Measurements from ENCODE around the gene ALDH5A1. TPM values are rescaled to one million over a fixed set of nuclear protein-coding genes. Genes with fewer than 3 reads are reported as not detected.
A peak's percentile ranks its signal among the peaks of the same experiment; 100 is the strongest.

The ALDH5A1 gene
- total and polyA plus RNA-seq, 2 of the 13 experiments (the other 11 are each of a cell fraction or from before 2014, with no cell fraction given): 12.8 to 32.5 TPM

- TF ChIP-seq SUZ12 (IDR thresholded peaks at IDR 0.05; ENCODE audit: low read depth, low read length) (no peak), RCOR2 (CRISPR knock-in tag; IDR thresholded peaks at IDR 0.05) (no peak), ZNF441 (CRISPR knock-in tag; IDR thresholded peaks at IDR 0.05; ENCODE audit: borderline replicate concordance) (no peak)
Measured at GRCh38 chr6:24524329-24524728, 29.6 kb downstream of the ALDH5A1 start (continued).

GRCh38 chr6:24524805-24525204, 30.0 kb downstream of the ALDH5A1 start:
- no peak overlapping the region for H3K9ac ChIP-seq (ENCODE audit: insufficient read depth, low read depth, low read length)
- BruUV-seq (replicated peaks): no TSS peak
- intact Hi-C loops (cut with micrococcal nuclease; ENCODE audit: unreplicated experiment): loop anchor here (10.0 kb wide), 1 partner anchor 170 kb away; no protein-coding TSS in a partner anchor
- POLR2A ChIA-PET: interaction anchor here (1.2 to 1.6 kb wide), 2 partner anchors 29 to 30 kb away, joined by 3 read pairs; partner anchors contain the start of gene ALDH5A1
- H3K4me3 ChIP-seq (replicated peaks in 1 of 3; ENCODE audit: insufficient read depth in 1 of 3, low read depth in 2 of 3, low read length in 3 of 3): no peak overlapping the region
- H2AFZ ChIP-seq (ENCODE audit: low read length): no peak overlapping the region
- H3K79me2 ChIP-seq (ENCODE audit: insufficient read depth, low read length): no peaks in the 10 kb centered on the region
- ATAC-seq: no peak
- CTCF ChIA-PET (ENCODE audit: low intra/inter-chr PET ratio, low total read pairs): interaction anchor here (1.5 kb wide), 1 partner anchor 171 kb away, joined by 5 read pairs; no protein-coding TSS in a partner anchor
- H4K20me1 ChIP-seq (ENCODE audit: insufficient read depth, low read length): no peaks in the 10 kb centered on the region
- H3K36me3 ChIP-seq (replicated peaks in 1 of 2; ENCODE audit: control insufficient read depth in 1 of 2, insufficient read depth in 2 of 2, low read length in 2 of 2): peaks cover 2 to 21% of the 10 kb centered on the region in 2 experiments; a peak in 3 of 5 replicates
- no peaks in the 10 kb centered on the region for H3K27me3 ChIP-seq (ENCODE audit: control insufficient read depth in 1 of 2, insufficient read depth in 2 of 2, low read length in 2 of 2)
- peak; percentile 33 for DNase-seq (ENCODE audit: low spot score)
- 89% methylated on average over 5 of the region's 5 CpGs for WGBS (ENCODE audit: low lambda C conversion rate)
- FAIRE-seq: peak; percentile 76
- no peak overlapping the region for H3K27ac ChIP-seq (ENCODE audit: extremely low read length, insufficient read depth, low read length)
- in situ Hi-C loops (cut with HindIII; ENCODE audit: extremely low pct_ligation_motif_present, low pct_unique_long_range_greater_than_20kb): loop anchor here (5.0 kb wide), 1 partner anchor 93 kb away; no protein-coding TSS in a partner anchor
- no peak overlapping the region for H3K4me2 ChIP-seq (ENCODE audit: low read depth, low read length)
- no peaks in the 10 kb centered on the region for H3K9me3 ChIP-seq (ENCODE audit: low read length)
- no peaks in the 10 kb centered on the region; the same call in 1 of the 2 replicates for H3K4me1 ChIP-seq (ENCODE audit: insufficient read depth, low read length)
- TF ChIP-seq SMC3 (IDR thresholded peaks at IDR 0.05; ENCODE audit: low read length): 0 out of 2 replicates have a peak, but pooled peaks have one; percentile 29
- TF ChIP-seq MXD4 (CRISPR knock-in tag; IDR thresholded peaks at IDR 0.05): no peak
- peak; percentile 68 for TF ChIP-seq STAG1 (CRISPR knock-in tag; IDR thresholded peaks at IDR 0.05)
- TF ChIP-seq CTCF (CRISPR knock-in tag; IDR thresholded peaks at IDR 0.05): peak; percentile 55
- TF ChIP-seq ZFP37 (CRISPR knock-in tag; IDR thresholded peaks at IDR 0.05; ENCODE audit: borderline replicate concordance): no peak
- no peak for TF ChIP-seq ATF1 (CRISPR knock-in tag; IDR thresholded peaks at IDR 0.05)
- TF ChIP-seq RFXAP (CRISPR knock-in tag; IDR thresholded peaks at IDR 0.05; ENCODE audit: borderline replicate concordance): no peak
- no peak for TF ChIP-seq ZNF350 (CRISPR knock-in tag; IDR thresholded peaks at IDR 0.05; ENCODE audit: borderline replicate concordance, low read depth)
- TF ChIP-seq, protein P1, sequence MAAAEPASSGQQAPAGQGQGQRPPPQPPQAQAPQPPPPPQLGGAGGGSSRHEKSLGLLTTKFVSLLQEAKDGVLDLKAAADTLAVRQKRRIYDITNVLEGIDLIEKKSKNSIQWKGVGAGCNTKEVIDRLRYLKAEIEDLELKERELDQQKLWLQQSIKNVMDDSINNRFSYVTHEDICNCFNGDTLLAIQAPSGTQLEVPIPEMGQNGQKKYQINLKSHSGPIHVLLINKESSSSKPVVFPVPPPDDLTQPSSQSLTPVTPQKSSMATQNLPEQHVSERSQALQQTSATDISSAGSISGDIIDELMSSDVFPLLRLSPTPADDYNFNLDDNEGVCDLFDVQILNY (CRISPR knock-in tag; conservative IDR thresholded peaks at IDR 0.05): no peak
- TF ChIP-seq KLF15 (CRISPR knock-in tag; IDR thresholded peaks at IDR 0.05; ENCODE audit: borderline replicate concordance): no peak
- no peak for TF ChIP-seq GMEB1 (CRISPR knock-in tag; IDR thresholded peaks at IDR 0.05; ENCODE audit: borderline replicate concordance)

Data from HepG2 (cell line).